ENCODE data around the gene MAPK10.

- TF ChIP-seq FOS (IDR thresholded peaks at IDR 0.05; ENCODE audit: borderline replicate concordance, extremely low read depth, insufficient read length) (no peak), CTCF (IDR thresholded peaks at IDR 0.05 in 2 of 3, conservative IDR thresholded peaks at IDR 0.05 in 1 of 3; ENCODE audit: control insufficient read depth in 2 of 3, extremely low read depth in 1 of 3, insufficient read depth in 1 of 3, low read depth in 3 of 3, low read length in 3 of 3) (no peak), RCOR1 (conservative IDR thresholded peaks at IDR 0.05; ENCODE audit: low read depth, low read length) (no peak), CREB1 (IDR thresholded peaks at IDR 0.05; ENCODE audit: low read depth) (no peak), POLR2A (IDR thresholded peaks at IDR 0.05; ENCODE audit: low read depth, low read length) (no peak), ZNF384 (IDR thresholded peaks at IDR 0.05; ENCODE audit: borderline replicate concordance, low read depth, low read length) (no peak)
Measured at GRCh38 chr4:85955620-85956292, 404.1 kb downstream of the MAPK10 start.

All from GM12878 (cell line).